ENCODE measurements around the gene NADSYN1.

GRCh38 chr11:71489311-71490043 is 36.5 kb downstream of the NADSYN1 start:
- TF ChIP-seq, protein P1, sequence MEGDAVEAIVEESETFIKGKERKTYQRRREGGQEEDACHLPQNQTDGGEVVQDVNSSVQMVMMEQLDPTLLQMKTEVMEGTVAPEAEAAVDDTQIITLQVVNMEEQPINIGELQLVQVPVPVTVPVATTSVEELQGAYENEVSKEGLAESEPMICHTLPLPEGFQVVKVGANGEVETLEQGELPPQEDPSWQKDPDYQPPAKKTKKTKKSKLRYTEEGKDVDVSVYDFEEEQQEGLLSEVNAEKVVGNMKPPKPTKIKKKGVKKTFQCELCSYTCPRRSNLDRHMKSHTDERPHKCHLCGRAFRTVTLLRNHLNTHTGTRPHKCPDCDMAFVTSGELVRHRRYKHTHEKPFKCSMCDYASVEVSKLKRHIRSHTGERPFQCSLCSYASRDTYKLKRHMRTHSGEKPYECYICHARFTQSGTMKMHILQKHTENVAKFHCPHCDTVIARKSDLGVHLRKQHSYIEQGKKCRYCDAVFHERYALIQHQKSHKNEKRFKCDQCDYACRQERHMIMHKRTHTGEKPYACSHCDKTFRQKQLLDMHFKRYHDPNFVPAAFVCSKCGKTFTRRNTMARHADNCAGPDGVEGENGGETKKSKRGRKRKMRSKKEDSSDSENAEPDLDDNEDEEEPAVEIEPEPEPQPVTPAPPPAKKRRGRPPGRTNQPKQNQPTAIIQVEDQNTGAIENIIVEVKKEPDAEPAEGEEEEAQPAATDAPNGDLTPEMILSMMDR (IDR thresholded peaks at IDR 0.05; ENCODE audit: low read depth, low read length, poor library complexity, severe bottlenecking): no peak
- no peak for TF ChIP-seq EZH2phosphoT487 (IDR thresholded peaks at IDR 0.05; ENCODE audit: borderline replicate concordance, low read length)

Data from DOHH2 (cell line).